SKM-1 (cell line): ENCODE results near the gene PORCN.

Source experiments
- DNase-seq: peaks from one replicate; lab custom pipeline; 2025; ENCODE audit not compliant: unreplicated experiment; lab: John Stamatoyannopoulos, UW

PORCN gene

DNA sequence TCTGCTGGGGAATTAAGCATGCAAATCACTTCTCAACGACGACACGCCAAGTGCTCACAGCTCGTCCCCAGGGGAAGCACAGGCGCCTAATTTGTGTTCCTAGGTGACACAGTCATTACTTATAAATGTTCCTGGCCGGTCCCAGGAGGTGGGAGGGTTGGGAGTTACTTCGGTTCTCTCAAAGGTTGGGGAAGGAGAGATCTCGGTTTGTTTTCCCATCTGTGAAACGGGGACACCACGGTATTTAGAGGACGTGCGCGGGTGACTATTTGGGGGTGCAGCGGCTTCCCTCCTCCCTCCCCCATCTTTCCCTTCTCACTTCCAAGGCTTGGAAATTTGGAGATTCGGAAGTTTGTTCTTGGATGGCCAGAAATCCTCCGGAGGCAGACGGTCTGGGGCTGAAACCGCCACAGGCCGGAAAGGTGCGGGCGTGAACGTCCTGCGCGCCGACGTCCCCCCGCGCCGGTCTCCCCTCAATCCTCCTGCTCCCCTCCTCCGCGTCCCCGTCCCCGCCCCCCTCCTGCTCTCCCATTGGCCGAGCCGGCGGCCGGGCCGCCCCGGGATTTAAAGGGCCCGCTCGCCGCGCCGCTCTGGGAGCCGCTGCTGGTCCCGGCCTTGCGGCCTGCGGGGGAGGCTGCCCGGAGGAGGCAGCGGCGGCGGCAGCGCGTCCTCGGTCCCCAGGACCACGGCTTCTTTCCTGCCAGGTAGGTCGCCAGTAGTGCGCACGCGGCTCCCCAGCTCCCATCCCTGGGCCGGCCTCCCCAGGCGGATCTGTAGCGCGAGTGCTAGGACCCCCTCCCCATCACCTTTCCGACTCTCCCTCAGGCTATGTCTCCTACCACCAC, at the start of gene PORCN:
PORCN (plus strand) TSS at position 593 of the 845 bp plus-strand sequence. CDS start 829 bp downstream, outside the sequence.
- DNase-seq = peak; percentile 2

DNA sequence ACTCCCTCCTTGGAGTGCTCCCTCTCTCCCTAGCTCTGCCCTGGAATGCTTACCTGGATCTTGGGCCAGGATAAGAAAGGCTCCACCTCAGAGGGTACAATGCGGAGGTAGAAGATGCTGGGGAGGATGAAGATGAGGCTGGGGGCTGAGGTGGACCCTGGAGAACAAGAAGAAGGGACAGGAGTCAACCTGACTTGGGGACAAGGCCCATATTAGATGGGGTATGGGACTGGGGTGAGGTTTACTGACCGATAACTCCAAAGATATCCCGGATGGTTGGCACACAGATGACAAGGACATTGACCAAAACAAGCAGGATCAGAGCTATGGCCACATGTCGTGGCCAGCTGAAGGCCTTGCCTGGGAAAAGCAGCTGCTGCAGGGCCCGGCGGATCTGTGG, 49.3 kb upstream of the PORCN start:
- no peak for DNase-seq

DNA sequence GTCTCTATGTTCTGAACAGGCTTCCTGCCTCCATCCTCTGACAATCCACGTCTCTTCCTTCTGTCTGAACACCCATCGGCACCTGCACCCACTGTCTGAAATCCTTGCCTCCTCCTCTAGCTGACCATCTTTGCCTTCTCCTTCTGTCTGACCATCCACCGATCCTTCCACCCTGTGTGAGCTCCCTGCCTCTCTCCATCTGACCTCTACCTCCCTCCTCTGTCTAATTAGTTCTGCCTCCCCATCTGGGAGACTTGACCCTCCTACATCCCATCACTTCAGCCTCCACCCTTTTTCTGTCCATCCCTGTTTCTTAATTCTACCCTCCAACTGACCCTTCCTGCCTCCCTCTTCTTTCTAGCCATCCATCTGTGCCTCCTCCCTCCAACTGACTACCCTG, 48.8 kb upstream of the PORCN start:
- DNase-seq = no peak

DNA sequence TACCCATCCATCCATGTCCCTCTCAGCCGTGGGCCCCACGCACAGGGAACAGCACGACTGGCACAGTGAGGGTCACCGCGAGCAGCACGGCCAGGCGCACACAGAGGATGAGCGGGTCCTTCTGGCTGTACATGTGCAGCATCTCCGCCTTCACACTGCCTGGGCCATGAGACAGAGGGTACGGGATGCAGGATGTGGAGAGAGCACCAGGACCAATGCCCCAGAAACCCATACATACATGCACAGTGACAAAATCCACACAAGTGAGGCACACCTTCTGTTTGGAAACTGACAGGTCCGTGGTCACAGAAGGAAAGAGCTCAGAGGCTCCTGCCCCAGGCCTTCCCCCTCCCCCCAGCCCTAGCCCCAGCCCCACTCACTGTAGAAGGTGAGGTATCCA, 48.2 kb upstream of the PORCN start:
- no peak for DNase-seq

DNA sequence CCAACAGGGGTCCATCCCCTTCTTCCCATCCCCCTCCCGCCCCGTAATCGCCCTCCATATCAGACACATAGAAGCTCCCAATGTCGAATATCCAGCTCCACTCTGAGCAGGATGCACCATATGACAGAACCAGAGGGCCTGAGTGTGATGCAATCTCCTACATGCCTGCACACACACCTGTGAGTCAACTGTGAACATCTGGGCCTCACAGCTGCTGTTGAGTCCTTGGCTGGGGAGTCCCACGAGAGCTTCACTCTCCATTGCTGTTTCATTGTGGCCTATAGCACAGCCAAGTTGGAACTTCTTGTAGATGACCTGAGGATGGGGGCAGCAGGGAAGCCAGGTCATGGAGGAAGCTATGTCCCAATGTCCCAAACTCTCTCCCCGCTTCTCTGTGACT, 47.0 kb upstream of the PORCN start:
- no peak for DNase-seq

DNA sequence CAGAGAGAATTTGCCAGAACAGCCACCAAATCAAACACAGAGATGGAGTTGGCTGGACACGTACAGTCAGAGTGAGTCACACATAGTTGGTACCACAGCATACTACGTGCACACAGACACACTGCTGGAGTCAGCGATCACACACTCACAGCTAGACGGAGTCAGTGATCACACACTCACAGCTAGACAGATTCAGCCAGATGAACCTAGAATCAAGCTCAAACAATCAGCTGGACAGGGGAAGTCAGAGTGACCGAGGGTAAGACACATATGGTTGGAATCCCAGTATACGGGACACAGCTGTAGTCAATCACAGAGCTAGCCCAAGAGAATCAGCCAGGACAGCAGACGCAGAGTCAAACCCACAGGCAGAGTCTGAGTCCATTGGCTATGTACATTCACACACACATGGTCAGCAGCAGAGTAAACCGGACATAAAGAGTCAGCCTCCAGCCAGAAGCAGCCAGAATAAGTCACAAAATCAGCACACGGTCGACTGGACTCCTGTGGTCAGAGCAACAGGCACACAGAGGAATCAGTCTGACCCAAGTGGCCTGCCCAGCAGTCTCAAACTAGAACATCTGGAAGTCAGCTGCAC, 43.4 kb upstream of the PORCN start:
- no peak for DNase-seq

DNA sequence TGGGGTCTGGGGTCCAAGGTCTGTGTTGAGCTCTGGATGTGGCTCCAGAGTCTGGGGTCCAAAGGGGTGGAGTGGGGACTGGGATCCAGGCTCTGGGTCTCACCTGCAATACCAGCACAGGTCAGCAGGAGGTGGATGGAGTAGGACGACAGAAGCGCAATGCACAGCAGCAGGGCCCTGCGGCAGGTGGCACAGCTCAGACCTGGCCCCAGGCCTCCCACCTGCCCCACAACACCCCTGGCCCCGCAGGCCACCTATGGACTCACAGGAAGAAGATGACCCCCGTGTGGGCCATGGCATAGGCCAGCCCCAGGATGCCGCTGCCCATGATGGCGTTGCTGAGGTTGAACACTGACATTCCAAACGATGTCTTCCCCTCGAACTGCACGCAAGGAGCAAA, 42.1 kb upstream of the PORCN start:
- no peak for DNase-seq

DNA sequence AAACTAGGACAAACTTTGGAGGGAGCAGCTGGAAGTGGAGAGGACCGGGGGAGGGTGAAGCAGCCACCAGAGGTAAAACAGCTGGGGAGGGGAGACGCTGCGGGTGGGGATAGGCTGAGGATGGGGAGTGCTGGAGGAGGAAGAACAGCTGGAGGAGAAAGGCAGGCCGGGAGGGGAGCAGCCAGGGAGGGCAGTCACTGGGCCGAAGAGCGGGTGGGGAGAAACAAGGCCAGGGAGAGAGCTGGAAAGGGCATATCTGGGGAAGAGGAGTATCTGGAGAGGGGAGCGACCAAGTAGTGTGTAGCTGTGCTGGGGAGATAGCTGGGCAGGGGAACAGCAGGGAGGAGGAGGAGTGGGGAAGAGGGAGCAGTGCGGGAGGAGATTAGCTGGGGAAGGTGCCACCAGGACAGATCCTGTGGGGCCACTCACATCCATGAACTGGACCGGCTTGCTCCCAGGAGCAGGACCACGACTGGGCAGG, 41.5 kb upstream of the PORCN start:
- DNase-seq = no peak

DNA sequence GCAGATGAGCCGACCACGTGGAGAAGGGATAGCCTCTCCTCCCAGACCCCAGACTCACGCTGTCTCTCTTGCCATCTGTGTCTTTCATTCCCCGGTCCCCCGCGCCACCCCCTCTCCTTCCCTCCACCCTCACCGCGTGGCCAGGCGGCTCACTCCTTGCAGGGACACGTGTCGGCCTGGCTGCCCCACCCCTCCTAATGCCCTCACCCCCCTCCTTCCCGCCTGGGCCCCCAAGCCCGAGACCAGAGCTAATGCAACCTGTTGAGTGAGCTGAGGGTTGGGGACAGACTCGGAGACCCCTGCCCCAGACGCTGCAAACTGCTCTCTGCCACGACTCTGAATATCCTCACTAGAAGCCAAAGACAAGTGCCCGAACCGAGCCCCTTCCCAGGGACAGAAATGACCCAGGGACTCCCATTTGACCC, 40.5 kb upstream of the PORCN start:
- DNase-seq = no peak

DNA sequence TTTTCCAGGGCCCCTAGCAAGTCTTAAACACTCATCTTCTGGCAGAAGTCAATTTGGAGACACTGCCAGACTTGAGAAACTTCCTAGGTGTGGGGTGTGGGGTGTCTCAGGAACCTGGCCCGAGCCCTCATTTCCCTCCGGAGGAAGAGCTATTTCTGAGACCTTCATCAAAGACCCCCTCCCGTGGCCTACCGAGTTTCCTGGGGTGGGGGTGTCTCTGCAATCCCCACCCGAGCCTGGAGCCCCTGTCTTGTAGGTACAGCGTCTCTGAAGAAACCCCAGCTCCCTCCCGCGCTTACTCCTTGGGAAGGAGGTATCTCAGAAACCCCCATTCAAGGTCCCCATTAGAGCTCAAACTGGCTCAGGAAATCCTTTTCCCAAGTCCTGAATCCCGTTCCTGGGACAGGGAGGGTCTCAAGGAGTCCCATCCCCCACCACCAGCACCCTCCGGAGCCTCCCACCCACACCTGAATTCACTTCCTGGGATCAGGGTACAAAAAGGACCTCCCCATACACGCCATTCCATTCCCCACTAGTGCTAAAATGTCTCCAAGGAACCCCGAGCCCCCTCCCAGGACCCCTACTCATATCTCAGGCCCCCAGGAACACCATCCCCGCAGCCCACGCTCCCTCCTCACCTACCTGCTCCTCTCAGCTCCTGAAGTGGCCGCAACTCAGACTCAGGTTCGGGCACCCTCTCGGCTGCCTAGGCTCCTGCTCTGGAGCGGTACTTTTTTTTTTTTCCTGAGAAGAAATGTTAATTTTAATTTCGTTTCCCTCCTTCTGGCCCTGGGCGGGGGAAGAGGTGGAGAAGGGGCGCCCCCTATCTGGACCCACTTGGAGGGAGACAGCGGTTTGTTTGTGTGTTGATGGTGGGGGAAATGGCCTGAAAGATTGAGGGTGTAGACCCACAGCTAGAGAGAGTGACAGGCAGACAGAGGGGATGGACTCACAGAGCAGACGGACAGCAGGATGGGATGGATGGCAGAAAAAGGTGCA, 39.8 kb upstream of the PORCN start:
- DNase-seq = no peak

DNA sequence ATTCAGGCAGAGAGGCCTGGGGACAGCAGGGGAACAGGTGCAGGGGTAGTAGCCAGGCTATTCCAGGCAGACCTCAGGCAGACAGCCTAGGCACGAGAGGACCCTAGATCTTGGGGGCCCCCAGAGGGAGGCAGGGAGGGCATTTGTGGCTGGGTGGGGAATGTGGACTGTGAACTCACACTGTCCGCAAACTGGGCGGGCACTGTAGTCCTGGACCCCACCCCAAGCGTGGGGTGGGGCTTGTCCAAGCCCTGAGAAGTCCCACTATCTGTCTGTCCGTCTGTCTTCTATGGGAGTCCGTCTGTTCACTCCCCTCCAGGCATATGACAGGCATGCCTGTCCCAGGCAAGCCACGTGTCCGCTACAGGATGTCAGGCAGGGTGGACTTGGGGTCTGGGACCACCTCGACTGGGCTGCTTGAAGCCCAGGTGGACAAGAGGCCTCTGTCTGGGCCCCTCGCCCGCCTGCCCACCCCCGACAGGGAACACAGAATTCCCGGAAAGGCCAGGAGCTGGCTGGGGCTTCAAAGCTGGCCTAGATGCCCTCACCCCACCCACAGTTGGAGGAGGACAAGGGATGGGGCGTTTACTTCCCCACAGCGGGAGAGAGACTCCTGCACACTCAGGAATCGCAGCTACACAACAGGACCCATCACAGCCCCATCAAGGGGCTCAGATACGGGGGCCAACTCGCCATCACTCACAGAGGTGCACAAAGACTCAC, 38.5 kb upstream of the PORCN start, which contains the start of gene SLC38A5:
SLC38A5 (minus strand) TSS at position 151 of the 723 bp plus-strand sequence. CDS start 2,336 bp downstream, outside the sequence.
- no peak for DNase-seq

DNA sequence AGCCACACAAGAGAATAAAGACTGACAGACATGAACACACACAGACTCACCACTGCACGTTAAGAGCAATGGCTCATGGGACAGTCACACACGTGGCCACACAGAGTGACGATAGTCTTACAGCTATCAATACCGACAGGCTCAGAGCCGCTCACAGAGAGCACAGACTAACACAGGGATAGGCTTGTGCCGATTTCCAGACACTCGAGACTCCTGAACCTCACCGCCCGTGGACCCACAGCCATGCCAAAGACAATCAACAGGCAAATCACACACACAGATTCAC, 38.0 kb upstream of the PORCN start:
- no peak for DNase-seq

DNA sequence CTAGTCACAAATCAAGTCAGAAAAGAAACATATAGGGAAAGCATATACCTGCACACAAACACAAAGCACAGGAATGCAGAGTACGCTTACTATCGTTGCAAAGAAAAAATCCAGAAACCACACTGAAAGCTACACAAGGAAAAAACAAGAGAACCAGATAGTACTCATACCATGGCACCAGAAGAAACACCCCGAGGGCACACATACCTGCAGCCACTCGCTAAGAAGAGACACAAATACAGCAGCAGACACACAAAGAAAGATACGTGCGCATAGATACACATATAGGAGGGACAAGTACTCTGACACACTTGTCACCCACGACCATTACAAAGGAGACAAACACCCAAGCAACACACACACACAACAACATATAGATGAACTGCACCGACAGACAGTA, 37.3 kb upstream of the PORCN start:
- DNase-seq = no peak

DNA sequence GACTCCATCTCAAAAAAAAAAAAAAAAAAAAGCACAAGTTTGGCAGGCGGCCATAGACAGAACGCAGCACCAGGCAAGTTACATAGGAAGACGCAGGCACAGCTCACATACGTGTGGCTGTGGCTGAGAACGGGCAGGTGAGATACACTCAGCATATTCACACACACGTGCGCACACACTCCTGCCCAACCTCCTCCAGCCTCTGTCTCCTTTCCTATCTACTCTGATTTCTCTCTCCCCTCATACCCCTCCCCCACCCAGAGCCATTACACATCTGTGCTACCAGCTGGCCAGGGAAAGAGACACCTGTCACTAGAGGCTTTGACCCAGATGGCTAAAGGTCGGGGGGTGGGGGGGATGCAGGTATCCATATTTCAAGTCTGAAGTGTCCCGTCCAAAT, 36.6 kb upstream of the PORCN start:
- no peak for DNase-seq

DNA sequence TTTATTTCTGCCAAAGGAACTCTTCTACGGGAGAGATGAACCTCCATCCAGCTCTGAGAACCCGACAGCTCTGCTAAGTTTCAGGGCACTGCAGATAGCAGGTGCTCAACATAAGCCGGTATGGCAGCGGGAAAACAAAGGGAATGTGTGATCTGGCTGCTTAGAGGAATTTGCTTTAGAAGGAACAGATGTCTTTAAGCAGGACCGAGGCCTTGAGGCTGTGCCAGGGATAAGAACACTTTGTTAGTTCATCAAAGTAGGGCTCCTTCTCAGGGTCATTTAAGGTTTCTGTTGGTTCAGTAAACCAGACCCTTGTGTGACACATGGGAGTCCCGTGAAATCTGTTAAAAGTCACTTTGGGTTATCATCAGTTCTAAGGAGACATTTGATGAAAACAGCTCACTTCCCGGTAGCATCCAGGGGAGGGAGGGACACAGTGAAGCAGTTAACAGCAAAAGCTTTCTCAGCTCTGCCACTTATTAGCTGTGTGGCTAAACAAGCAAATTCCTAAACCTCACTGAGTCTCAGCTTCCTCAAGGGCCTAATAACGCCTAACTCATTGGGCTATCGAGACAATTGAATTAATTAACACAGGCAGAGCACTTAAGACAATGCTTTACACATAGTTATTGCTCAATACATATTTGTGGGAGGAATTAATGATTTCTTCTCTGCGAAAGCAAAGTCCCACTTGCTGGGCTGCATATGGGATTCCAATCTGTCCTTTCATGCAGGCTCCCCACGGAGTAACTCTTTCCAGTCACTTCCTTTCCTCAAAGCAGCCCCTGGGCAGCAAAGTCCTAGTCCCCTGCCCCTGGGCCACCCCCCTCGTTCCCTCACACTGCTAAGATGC, 35.7 kb upstream of the PORCN start:
- DNase-seq = no peak

DNA sequence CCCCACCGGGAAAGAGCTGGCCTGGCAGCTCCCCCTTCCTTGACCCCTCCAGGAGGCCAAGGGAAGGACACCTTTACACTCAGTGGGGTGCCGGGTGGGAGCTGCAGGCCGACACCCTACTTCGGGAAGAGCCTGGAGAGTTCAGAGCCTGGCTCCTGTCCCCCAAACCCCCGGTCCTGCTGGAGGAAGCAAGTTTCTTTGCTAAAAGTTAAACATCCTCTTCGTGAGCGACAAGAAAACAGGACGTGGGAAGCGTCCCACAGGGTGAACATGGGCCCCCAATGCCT, 35.1 kb upstream of the PORCN start:
- no peak for DNase-seq

DNA sequence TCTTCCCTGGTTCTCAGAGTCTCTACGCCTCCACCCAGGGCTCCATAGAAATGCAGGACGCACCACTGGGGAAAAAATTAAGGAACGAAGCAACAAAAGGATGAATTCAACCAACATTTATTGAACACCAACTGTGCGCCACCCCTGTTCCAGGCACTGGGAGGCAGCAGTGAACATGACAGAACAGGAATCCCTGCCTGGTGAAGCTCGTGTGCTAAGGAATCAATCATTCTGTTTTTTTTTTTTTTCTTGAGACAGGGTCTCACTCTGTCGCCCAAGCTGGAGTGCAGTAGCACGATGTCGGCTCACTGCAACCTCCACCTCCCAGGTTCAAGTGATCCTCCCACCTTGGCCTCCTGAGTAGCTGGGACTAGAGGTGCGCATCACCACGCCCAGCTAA, 34.7 kb upstream of the PORCN start:
- DNase-seq = no peak

DNA sequence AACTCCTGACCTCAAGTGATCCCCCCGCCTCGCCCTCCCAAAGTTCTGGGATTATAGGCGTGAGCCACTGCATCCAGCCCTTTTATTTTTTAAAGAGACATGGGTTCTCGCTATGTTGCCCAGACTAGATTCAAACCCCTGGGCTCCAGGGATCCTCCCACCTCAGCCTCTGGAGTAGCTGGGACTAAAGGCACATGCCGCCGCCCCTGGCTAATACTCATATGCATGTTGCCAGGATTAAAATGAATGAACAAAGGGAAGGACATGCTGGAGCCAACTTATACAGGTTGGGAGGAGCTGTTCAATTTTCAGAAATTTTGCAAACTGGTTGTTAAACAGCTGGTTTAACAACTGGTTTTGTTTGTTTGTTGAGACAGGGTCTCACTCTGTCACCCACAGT, 34.2 kb upstream of the PORCN start:
- no peak for DNase-seq

DNA sequence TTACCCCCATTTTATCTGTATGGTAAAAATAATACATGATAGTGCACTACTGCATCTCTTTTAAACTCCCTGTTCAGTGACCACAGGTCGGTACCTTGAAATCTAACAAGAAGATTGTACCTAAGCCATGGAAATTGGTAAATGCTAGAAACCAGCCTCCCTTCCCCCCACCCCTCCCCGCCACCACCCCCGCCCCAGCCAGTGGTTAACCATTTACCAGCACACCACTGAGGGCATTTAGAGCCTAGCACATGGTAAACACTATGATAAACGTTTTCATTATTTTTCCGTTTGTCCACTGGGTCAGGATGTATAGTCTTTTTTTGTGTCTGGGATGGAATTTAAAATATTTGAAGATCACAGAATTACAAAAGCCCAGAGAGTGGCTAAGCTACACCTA, 33.5 kb upstream of the PORCN start:
- no peak for DNase-seq
